ENCODE results near the gene CD80. TPM values are rescaled to one million over a fixed set of nuclear protein-coding genes. Genes with fewer than 3 reads are reported as not detected.

Gene CD80
- polyA plus RNA-seq, 1 of the 3 experiments (the other 2 are of a cell fraction): not detected

DNA sequence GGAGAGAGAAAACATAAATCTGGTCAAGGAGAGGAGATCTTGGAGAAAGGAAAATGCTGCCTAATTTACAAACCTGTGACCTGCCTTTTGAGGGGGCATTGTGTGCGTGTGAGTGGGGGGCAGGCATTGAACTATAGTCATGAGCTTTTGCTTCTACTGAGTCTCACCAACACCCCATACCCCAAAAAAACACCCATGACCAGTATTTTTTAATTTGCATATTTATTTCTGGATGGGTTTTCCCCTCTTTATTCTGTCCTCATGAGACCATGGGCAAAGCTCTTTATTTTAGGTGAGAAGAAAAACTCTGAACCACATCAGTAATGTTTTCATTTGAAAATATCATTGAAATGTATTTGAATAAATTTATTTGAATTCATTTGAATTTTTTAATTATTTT is 20.6 kb downstream of the CD80 start:
- Histone ChIP-seq H3K79me2 (ENCODE audit: insufficient read depth) (no peaks in the 10 kb centered on the region), H3K27me3 (ENCODE audit: insufficient read depth) (no peaks in the 10 kb centered on the region), H3K9ac (no peak overlapping the region), H3K9me2 (no peaks in the 10 kb centered on the region), H3K4me3 (ENCODE audit: low read depth in 2 of 2, low read length in 1 of 2) (no peak overlapping the region), H3F3A (replicated peaks; ENCODE audit: insufficient read depth) (no peaks in the 10 kb centered on the region), H2AFZ (ENCODE audit: low read depth) (no peak overlapping the region), H3K36me3 (replicated peaks in 1 of 2; ENCODE audit: control insufficient read depth in 1 of 2, insufficient read depth in 2 of 2, low read length in 1 of 2) (no peaks in the 10 kb centered on the region), H3K9me3 (no peaks in the 10 kb centered on the region), H3K4me1 (ENCODE audit: control insufficient read depth in 1 of 2, insufficient read depth in 2 of 2, low read depth in 1 of 2, low read length in 1 of 2) (no peaks in the 10 kb centered on the region), H3K4me2 (no peak overlapping the region), H4K20me1 (ENCODE audit: insufficient read depth) (no peaks in the 10 kb centered on the region), H3K27ac (ENCODE audit: low read depth in 2 of 2, low read length in 1 of 2) (no peak overlapping the region)
- DNase-seq: no peak
- ChIA-PET CTCF (interaction anchor here (1.4 kb wide), 1 partner anchor 47 kb away, joined by 3 read pairs; no protein-coding TSS in a partner anchor), POLR2A (no interaction called here)
- 88% methylated on average over 1 of the region's 1 CpG for WGBS (ENCODE audit: low lambda C conversion rate)
- TF ChIP-seq REST (IDR thresholded peaks at IDR 0.05; ENCODE audit: low read depth, low read length) (no peak), MXI1 (IDR thresholded peaks at IDR 0.05; ENCODE audit: low read depth, low read length) (no peak), TEAD4 (IDR thresholded peaks at IDR 0.05; ENCODE audit: borderline replicate concordance, insufficient read depth) (no peak), RAD21 (IDR thresholded peaks at IDR 0.05; ENCODE audit: low read length) (no peak), TCF12 (IDR thresholded peaks at IDR 0.05) (no peak), POLR2AphosphoS5 (IDR thresholded peaks at IDR 0.05; ENCODE audit: low read depth, low read length) (no peak), CHD2 (IDR thresholded peaks at IDR 0.05; ENCODE audit: low read length, partially characterized antibody) (no peak), NFIC (IDR thresholded peaks at IDR 0.05; ENCODE audit: borderline replicate concordance) (no peak), MAX (IDR thresholded peaks at IDR 0.05; ENCODE audit: low read depth) (no peak), TAF1 (IDR thresholded peaks at IDR 0.05; ENCODE audit: borderline replicate concordance, low read depth, low read length) (no peak), GABPA (IDR thresholded peaks at IDR 0.05; ENCODE audit: low read depth) (no peak), FOXM1 (IDR thresholded peaks at IDR 0.05; ENCODE audit: low read depth) (no peak), JUND (IDR thresholded peaks at IDR 0.05) (no peak), RXRA (IDR thresholded peaks at IDR 0.05; ENCODE audit: borderline replicate concordance, low read depth) (no peak)
- TF ChIP-seq, protein P1, sequence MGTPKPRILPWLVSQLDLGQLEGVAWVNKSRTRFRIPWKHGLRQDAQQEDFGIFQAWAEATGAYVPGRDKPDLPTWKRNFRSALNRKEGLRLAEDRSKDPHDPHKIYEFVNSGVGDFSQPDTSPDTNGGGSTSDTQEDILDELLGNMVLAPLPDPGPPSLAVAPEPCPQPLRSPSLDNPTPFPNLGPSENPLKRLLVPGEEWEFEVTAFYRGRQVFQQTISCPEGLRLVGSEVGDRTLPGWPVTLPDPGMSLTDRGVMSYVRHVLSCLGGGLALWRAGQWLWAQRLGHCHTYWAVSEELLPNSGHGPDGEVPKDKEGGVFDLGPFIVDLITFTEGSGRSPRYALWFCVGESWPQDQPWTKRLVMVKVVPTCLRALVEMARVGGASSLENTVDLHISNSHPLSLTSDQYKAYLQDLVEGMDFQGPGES (IDR thresholded peaks at IDR 0.05; ENCODE audit: low read depth, low read length): no peak

- 88% methylated on average over 4 of the region's 4 CpGs for WGBS (ENCODE audit: low lambda C conversion rate)
- H2AFZ ChIP-seq (ENCODE audit: low read depth): no peak overlapping the region
- no peaks in the 10 kb centered on the region for H3K9me2 ChIP-seq
- H4K20me1 ChIP-seq (ENCODE audit: insufficient read depth): no peaks in the 10 kb centered on the region
- ChIA-PET CTCF (no interaction called here), POLR2A (no interaction called here)
- H3K27me3 ChIP-seq (ENCODE audit: insufficient read depth): no peaks in the 10 kb centered on the region
- H3K4me3 ChIP-seq (ENCODE audit: low read depth in 2 of 2, low read length in 1 of 2): no peak overlapping the region
- no peaks in the 10 kb centered on the region for H3K4me1 ChIP-seq (ENCODE audit: control insufficient read depth in 1 of 2, insufficient read depth in 2 of 2, low read depth in 1 of 2, low read length in 1 of 2)
- TF ChIP-seq FOSL2 (IDR thresholded peaks at IDR 0.05; ENCODE audit: borderline replicate concordance, low read depth): no peak
- no peak for TF ChIP-seq TEAD4 (IDR thresholded peaks at IDR 0.05; ENCODE audit: borderline replicate concordance, insufficient read depth)
- TF ChIP-seq, protein P1 (IDR thresholded peaks at IDR 0.05; ENCODE audit: low read depth, low read length): no peak
- no peak for TF ChIP-seq USF2 (IDR thresholded peaks at IDR 0.05; ENCODE audit: borderline replicate concordance, low read depth, low read length)
- TF ChIP-seq RAD21 (IDR thresholded peaks at IDR 0.05; ENCODE audit: low read length): no peak
- no peak for TF ChIP-seq GATA2 (CRISPR knock-in tag; IDR thresholded peaks at IDR 0.05)
- no peak for TF ChIP-seq MXI1 (IDR thresholded peaks at IDR 0.05; ENCODE audit: low read depth, low read length)
- no peak for TF ChIP-seq RFX5 (IDR thresholded peaks at IDR 0.05; ENCODE audit: low read length)
- no peak for TF ChIP-seq POLR2AphosphoS5 (IDR thresholded peaks at IDR 0.05; ENCODE audit: low read depth, low read length)
- H3K27ac ChIP-seq (ENCODE audit: low read depth in 2 of 2, low read length in 1 of 2): no peak overlapping the region
- no peak overlapping the region for H3K9ac ChIP-seq
- H3K36me3 ChIP-seq (replicated peaks in 1 of 2; ENCODE audit: control insufficient read depth in 1 of 2, insufficient read depth in 2 of 2, low read length in 1 of 2): no peaks in the 10 kb centered on the region
- no peaks in the 10 kb centered on the region for H3F3A ChIP-seq (replicated peaks; ENCODE audit: insufficient read depth)
- no peak for DNase-seq
- no peaks in the 10 kb centered on the region for H3K9me3 ChIP-seq
- H3K4me2 ChIP-seq: no peak overlapping the region
- no peaks in the 10 kb centered on the region for H3K79me2 ChIP-seq (ENCODE audit: insufficient read depth)
Observed at GRCh38 chr3:119536757-119537156, 22.7 kb downstream of the CD80 start.

Measured in SK-N-SH (cell line).